GM12878 (cell line): ENCODE measurements around the gene SESTD1. TPM values are rescaled to one million over a fixed set of nuclear protein-coding genes. Genes with fewer than 3 reads are reported as not detected.

Experiments used
- ATAC-seq: fragments of 200-7000 bp; cut with Tn5 transposase; 3 replicates; pipeline ENCODE4 v1.9.1; 2020; ENCODE audit warnings: mild to moderate bottlenecking, moderate library complexity
- BruUV-seq: library from RNA; stranded (reverse); fragments of 400-500 nt; replicated peaks from 2 replicates; lab custom pipeline; 2021; lab: Mats Ljungman, UMichigan
- CTCF ChIA-PET: fragments of 300-600 bp; sonication (Branson Sonifier 250); formaldehyde crosslinking; extraction: SDS; loops from one replicate; lab custom pipeline; 2021; ENCODE audit warnings: inconsistent platforms; lab: Yijun Ruan, JAX
- POLR2A ChIA-PET: fragments of 350-600 bp; formaldehyde crosslinking; extraction: SDS; loops from one replicate; lab custom pipeline; 2021; ENCODE audit warnings: inconsistent platforms; lab: Charles Lee
- RAD21 ChIA-PET: fragments of 300-600 bp; sonication (Branson Sonifier 250); formaldehyde crosslinking; loops from one replicate; lab custom pipeline; 2023; ENCODE audit warnings: antibody characterized with exemption; ENCODE audit not compliant: unreplicated experiment; lab: Charles Lee
- SMC1A ChIA-PET: fragments of 300-600 bp; sonication (Branson Sonifier 250); formaldehyde crosslinking; loops from one replicate; lab custom pipeline; 2023; ENCODE audit not compliant: unreplicated experiment, uncharacterized antibody; lab: Charles Lee
- DNase-seq: peaks from one replicate; pipeline ENCODE4 v3.0.0-alpha.2; 2011; ENCODE audit warnings: low read depth, low spot score
- FAIRE-seq: peaks from 3 replicates; lab custom pipeline; 2011; peaks lifted over from hg19 to GRCh38; lab: Jason Lieb, UNC
- H2AFZ ChIP-seq: 2 replicates; pipeline ENCODE4 v1.6.0; 2011; ENCODE audit warnings: low read depth, low read length, control low read depth; ENCODE audit not compliant: control insufficient read depth
- H3K27ac ChIP-seq: 2 replicates; pipeline ENCODE4 v1.5.1; 2011; ENCODE audit warnings: control low read depth; ENCODE audit not compliant: control insufficient read depth, insufficient read depth
- H3K27me3 ChIP-seq, 2 experiments: replicated peaks in 1 of 2; 2 replicates each; pipeline versions ENCODE4 v1.6.0 to v1.6.1; 2011; ENCODE audit warnings: low read length in 1 of 2; ENCODE audit not compliant: control insufficient read depth in 2 of 2, insufficient read depth in 2 of 2
- H3K36me3 ChIP-seq, 2 experiments: 2 replicates each; pipeline ENCODE4 v1.5.1; 2011; ENCODE audit warnings: low read length in 1 of 2; ENCODE audit not compliant: control insufficient read depth in 2 of 2, insufficient read depth in 2 of 2
- H3K4me1 ChIP-seq: 2 replicates; pipeline ENCODE4 v1.6.1; 2011; ENCODE audit warnings: mild to moderate bottlenecking, low read length, moderate library complexity, mixed read lengths; ENCODE audit not compliant: control insufficient read depth, insufficient read depth
- H3K4me2 ChIP-seq: 2 replicates; pipeline ENCODE4 v1.6.0; 2011; ENCODE audit warnings: control low read depth; ENCODE audit not compliant: control insufficient read depth, insufficient read depth
- H3K4me3 ChIP-seq: fragments of 200-600 bp; sonication (generic); 2 replicates; pipeline ENCODE4 v1.5.1; 2016
- H3K79me2 ChIP-seq: 2 replicates; pipeline ENCODE4 v1.6.0; 2011; ENCODE audit warnings: low read length; ENCODE audit not compliant: control insufficient read depth, insufficient read depth
- H3K9ac ChIP-seq: 2 replicates; pipeline ENCODE4 v1.8.0; 2011; ENCODE audit warnings: low read length, control low read depth, mixed read lengths; ENCODE audit not compliant: control insufficient read depth, insufficient read depth
- H3K9me3 ChIP-seq: replicated peaks from 3 replicates; pipeline ENCODE4 v1.5.1; 2011; ENCODE audit warnings: mild to moderate bottlenecking, low read length; ENCODE audit not compliant: control insufficient read depth, insufficient read depth
- H4K20me1 ChIP-seq: 2 replicates; pipeline ENCODE4 v1.6.0; 2011; ENCODE audit not compliant: control insufficient read depth, insufficient read depth
- BHLHE40 ChIP-seq, 2 experiments: fragments of 450-650 bp in 1 of 2; IDR thresholded peaks; 2 replicates each; pipeline ENCODE4 v1.6.1; 2011 to 2017; ENCODE audit warnings: low read depth in 2 of 2, borderline replicate concordance in 1 of 2, improper control_type of control experiment in 1 of 2, low read length in 1 of 2, mild to moderate bottlenecking in 1 of 2
- CREM ChIP-seq: IDR thresholded peaks from 2 replicates; pipeline ENCODE4 v1.6.1; 2014; ENCODE audit warnings: antibody characterized with exemption, low read depth
- HDAC2 ChIP-seq: fragments of 200-600 bp; sonication (generic); IDR thresholded peaks from 2 replicates; pipeline ENCODE4 v1.6.1; 2017
- NR2C1 ChIP-seq: fragments of 450-650 bp; IDR thresholded peaks from 2 replicates; pipeline ENCODE4 v1.6.1; 2017; ENCODE audit warnings: antibody characterized with exemption, mild to moderate bottlenecking, moderate library complexity
- PAX5 ChIP-seq: IDR thresholded peaks from 2 replicates; pipeline ENCODE4 v1.6.1; 2011; ENCODE audit warnings: low read depth, low read length, borderline replicate concordance
- POLR2A ChIP-seq: IDR thresholded peaks from 2 replicates; pipeline ENCODE4 v1.6.1; 2011; ENCODE audit warnings: low read depth, mild to moderate bottlenecking, low read length
- RBBP5 ChIP-seq: fragments of 200-600 bp; sonication (generic); conservative IDR thresholded peaks from 2 replicates; pipeline ENCODE4 v1.6.1; 2016
- SMAD1 ChIP-seq: fragments of 450-650 bp; IDR thresholded peaks from 2 replicates; pipeline ENCODE4 v1.6.1; 2018; ENCODE audit warnings: mild to moderate bottlenecking, low read depth; ENCODE audit not compliant: partially characterized antibody
- SREBF1 ChIP-seq: IDR thresholded peaks from 2 replicates; pipeline ENCODE4 v1.6.1; 2012; ENCODE audit warnings: mild to moderate bottlenecking, low read length
- SREBF2 ChIP-seq: IDR thresholded peaks from 2 replicates; pipeline ENCODE4 v1.6.1; 2012; ENCODE audit warnings: mild to moderate bottlenecking, low read length
- STAT3 ChIP-seq: IDR thresholded peaks from 2 replicates; pipeline ENCODE4 v1.6.1; 2011; ENCODE audit warnings: low read depth, low read length, improper control_type of control experiment
- YY1 ChIP-seq: IDR thresholded peaks from 2 replicates; pipeline ENCODE4 v1.6.1; 2011; ENCODE audit warnings: low read depth, mild to moderate bottlenecking, low read length
- WGBS: methylation state at CpG from one replicate; pipeline ENCODE4 v1.1.6; 2016; ENCODE audit warnings: low lambda C conversion rate; ENCODE audit not compliant: insufficient replicate concordance, insufficient coverage; ENCODE audit errors: missing lambda C conversion rate; 5-methylcytosine and 5-hydroxymethylcytosine counted together
- in situ Hi-C: fragments of 300-500 bp; cut with MboI; formaldehyde crosslinking; loops from 9 replicates; pipeline ENCODE4 v1.14.3; 2018; ENCODE audit warnings: mixed read lengths
- intact Hi-C: fragments of 100-400 bp; cut with micrococcal nuclease; formaldehyde crosslinking; loops from one replicate; pipeline ENCODE4 v1.14.2; 2022; ENCODE audit not compliant: unreplicated experiment
- polyA plus RNA-seq, 11 experiments: library from polyadenylated mRNA; depleted of rRNA in 4 of 11; unstranded in 6 of 11; stranded (reverse) in 5 of 11; fragments of >200 nt; fragmentation: Nextera tagmentation in 4 of 11; fragmentation: Illumina TruSeq in 1 of 11; extraction: Ambion mirVana in 4 of 11; extraction: Trizol in 1 of 11; gene quantifications; 1 replicate in 1 of 11; 2 replicates in 10 of 11; pipeline versions ENCODE4 v1.2.1 to v1.2.3, GENCODE V29; 2011 to 2016; ENCODE audit warnings: inconsistent platforms in 2 of 11, missing spikeins in 2 of 11, low read depth in 1 of 11
- total RNA-seq, 4 experiments: library from RNA; depleted of rRNA in 3 of 4; stranded (reverse); fragments of >200 nt in 3 of 4; fragmentation: Illumina TruSeq in 1 of 4; extraction: Trizol in 1 of 4; gene quantifications; 2 replicates each; pipeline versions ENCODE4 v1.2.1 to v1.2.3, GENCODE V29; 2013 to 2021
- TF ChIP-seq, protein P1 (sequence below): fragments of 450-650 bp; IDR thresholded peaks from 2 replicates; pipeline ENCODE4 v1.6.1; 2014; ENCODE audit warnings: mild to moderate bottlenecking
- TF ChIP-seq, protein P2 (sequence below): fragments of 450-650 bp; IDR thresholded peaks from 2 replicates; pipeline ENCODE4 v1.6.1; 2018; ENCODE audit warnings: mild to moderate bottlenecking, low read depth, moderate library complexity; ENCODE audit not compliant: partially characterized antibody
- TF ChIP-seq, protein P3 (sequence below): fragments of 450-650 bp; IDR thresholded peaks from 2 replicates; pipeline ENCODE4 v1.6.1; 2017; ENCODE audit warnings: low read depth, mild to moderate bottlenecking, moderate library complexity
- TF ChIP-seq, protein P4 (sequence below): IDR thresholded peaks from 2 replicates; pipeline ENCODE4 v1.6.1; 2011; ENCODE audit warnings: low read depth, low read length, improper control_type of control experiment, borderline replicate concordance
- TF ChIP-seq, protein P5 (sequence below): fragments of 450-650 bp; IDR thresholded peaks from 2 replicates; pipeline ENCODE4 v1.6.1; 2016; ENCODE audit warnings: mild to moderate bottlenecking
- TF ChIP-seq, protein P6 (sequence below): IDR thresholded peaks from 2 replicates; pipeline ENCODE4 v1.6.1; 2012; ENCODE audit warnings: low read depth, low read length, improper control_type of control experiment

Gene SESTD1
- total and polyA plus RNA-seq, 10 of the 15 experiments (the other 5 are each of a cell fraction or from before 2014, with no cell fraction given), result 4.4 to 22.7 (median 9.5) TPM

DNA sequence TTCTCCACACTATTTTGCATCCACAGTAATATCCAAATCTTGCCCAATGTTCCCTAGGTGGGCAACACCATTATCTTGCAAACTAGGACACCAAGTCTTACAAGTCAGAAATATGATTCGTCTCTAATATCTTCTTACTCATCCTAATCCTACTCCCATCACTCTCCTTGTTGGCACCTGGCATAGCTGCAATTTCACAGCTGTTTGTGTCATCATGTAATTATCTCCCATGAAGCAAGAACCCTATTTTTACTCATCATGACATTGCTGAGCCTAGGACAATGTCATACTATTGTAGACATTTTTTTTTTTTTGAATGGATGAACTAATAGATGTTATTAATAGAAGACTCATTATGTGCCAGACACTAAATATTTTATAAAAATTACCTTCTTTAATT, 123.4 kb downstream of the SESTD1 start:
- Histone ChIP-seq H3K4me2 (no peak overlapping the region), H3K27ac (no peak overlapping the region), H4K20me1 (no peaks in the 10 kb centered on the region), H3K36me3 (no peaks in the 10 kb centered on the region), H3K79me2 (no peaks in the 10 kb centered on the region), H3K27me3 (no peaks in the 10 kb centered on the region), H3K4me3 (no peak overlapping the region), H3K9me3 (no peaks in the 10 kb centered on the region), H3K4me1 (no peaks in the 10 kb centered on the region), H2AFZ (no peak overlapping the region), H3K9ac (no peak overlapping the region)
- SMC1A ChIA-PET, result interaction anchor here (1.3 kb wide), 1 partner anchor 12 kb away, joined by 4 read pairs; no protein-coding TSS in a partner anchor
- FAIRE-seq (no peak), DNase-seq (no peak), ATAC-seq (no peak)
- CTCF ChIA-PET, result interaction anchor here (0.6 kb wide), 1 partner anchor 20 kb away, joined by 3 read pairs; no protein-coding TSS in a partner anchor
- intact Hi-C loops (no loop called here), in situ Hi-C loops (no loop called here)
- POLR2A ChIA-PET, result no interaction called here
- no TSS peak for BruUV-seq
- RAD21 ChIA-PET, result interaction anchor here (1.3 kb wide), 1 partner anchor 144 kb away, joined by 3 read pairs; no protein-coding TSS in a partner anchor
- WGBS, result 85% methylated on average over 1 of the region's 1 CpG
- TF ChIP-seq SREBF1 (no peak), CREM (no peak), SMAD1 (no peak), HDAC2 (no peak), RBBP5 (no peak), SREBF2 (no peak), BHLHE40 (IDR thresholded peaks at IDR 0.05; ENCODE audit: borderline replicate concordance in 1 of 2, low read depth in 2 of 2, low read length in 1 of 2) (no peak), PAX5 (no peak), YY1 (no peak), STAT3 (no peak), NR2C1 (no peak), POLR2A (no peak)
- TF ChIP-seq, protein P1, sequence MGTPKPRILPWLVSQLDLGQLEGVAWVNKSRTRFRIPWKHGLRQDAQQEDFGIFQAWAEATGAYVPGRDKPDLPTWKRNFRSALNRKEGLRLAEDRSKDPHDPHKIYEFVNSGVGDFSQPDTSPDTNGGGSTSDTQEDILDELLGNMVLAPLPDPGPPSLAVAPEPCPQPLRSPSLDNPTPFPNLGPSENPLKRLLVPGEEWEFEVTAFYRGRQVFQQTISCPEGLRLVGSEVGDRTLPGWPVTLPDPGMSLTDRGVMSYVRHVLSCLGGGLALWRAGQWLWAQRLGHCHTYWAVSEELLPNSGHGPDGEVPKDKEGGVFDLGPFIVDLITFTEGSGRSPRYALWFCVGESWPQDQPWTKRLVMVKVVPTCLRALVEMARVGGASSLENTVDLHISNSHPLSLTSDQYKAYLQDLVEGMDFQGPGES, result no peak
- TF ChIP-seq, protein P2, sequence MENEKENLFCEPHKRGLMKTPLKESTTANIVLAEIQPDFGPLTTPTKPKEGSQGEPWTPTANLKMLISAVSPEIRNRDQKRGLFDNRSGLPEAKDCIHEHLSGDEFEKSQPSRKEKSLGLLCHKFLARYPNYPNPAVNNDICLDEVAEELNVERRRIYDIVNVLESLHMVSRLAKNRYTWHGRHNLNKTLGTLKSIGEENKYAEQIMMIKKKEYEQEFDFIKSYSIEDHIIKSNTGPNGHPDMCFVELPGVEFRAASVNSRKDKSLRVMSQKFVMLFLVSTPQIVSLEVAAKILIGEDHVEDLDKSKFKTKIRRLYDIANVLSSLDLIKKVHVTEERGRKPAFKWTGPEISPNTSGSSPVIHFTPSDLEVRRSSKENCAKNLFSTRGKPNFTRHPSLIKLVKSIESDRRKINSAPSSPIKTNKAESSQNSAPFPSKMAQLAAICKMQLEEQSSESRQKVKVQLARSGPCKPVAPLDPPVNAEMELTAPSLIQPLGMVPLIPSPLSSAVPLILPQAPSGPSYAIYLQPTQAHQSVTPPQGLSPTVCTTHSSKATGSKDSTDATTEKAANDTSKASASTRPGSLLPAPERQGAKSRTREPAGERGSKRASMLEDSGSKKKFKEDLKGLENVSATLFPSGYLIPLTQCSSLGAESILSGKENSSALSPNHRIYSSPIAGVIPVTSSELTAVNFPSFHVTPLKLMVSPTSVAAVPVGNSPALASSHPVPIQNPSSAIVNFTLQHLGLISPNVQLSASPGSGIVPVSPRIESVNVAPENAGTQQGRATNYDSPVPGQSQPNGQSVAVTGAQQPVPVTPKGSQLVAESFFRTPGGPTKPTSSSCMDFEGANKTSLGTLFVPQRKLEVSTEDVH, result no peak
- TF ChIP-seq, protein P3, sequence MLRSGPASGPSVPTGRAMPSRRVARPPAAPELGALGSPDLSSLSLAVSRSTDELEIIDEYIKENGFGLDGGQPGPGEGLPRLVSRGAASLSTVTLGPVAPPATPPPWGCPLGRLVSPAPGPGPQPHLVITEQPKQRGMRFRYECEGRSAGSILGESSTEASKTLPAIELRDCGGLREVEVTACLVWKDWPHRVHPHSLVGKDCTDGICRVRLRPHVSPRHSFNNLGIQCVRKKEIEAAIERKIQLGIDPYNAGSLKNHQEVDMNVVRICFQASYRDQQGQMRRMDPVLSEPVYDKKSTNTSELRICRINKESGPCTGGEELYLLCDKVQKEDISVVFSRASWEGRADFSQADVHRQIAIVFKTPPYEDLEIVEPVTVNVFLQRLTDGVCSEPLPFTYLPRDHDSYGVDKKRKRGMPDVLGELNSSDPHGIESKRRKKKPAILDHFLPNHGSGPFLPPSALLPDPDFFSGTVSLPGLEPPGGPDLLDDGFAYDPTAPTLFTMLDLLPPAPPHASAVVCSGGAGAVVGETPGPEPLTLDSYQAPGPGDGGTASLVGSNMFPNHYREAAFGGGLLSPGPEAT, result no peak
- TF ChIP-seq, protein P4, sequence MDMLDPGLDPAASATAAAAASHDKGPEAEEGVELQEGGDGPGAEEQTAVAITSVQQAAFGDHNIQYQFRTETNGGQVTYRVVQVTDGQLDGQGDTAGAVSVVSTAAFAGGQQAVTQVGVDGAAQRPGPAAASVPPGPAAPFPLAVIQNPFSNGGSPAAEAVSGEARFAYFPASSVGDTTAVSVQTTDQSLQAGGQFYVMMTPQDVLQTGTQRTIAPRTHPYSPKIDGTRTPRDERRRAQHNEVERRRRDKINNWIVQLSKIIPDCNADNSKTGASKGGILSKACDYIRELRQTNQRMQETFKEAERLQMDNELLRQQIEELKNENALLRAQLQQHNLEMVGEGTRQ, result no peak
- TF ChIP-seq, protein P5, sequence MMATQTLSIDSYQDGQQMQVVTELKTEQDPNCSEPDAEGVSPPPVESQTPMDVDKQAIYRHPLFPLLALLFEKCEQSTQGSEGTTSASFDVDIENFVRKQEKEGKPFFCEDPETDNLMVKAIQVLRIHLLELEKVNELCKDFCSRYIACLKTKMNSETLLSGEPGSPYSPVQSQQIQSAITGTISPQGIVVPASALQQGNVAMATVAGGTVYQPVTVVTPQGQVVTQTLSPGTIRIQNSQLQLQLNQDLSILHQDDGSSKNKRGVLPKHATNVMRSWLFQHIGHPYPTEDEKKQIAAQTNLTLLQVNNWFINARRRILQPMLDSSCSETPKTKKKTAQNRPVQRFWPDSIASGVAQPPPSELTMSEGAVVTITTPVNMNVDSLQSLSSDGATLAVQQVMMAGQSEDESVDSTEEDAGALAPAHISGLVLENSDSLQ, result no peak
- TF ChIP-seq, protein P6, sequence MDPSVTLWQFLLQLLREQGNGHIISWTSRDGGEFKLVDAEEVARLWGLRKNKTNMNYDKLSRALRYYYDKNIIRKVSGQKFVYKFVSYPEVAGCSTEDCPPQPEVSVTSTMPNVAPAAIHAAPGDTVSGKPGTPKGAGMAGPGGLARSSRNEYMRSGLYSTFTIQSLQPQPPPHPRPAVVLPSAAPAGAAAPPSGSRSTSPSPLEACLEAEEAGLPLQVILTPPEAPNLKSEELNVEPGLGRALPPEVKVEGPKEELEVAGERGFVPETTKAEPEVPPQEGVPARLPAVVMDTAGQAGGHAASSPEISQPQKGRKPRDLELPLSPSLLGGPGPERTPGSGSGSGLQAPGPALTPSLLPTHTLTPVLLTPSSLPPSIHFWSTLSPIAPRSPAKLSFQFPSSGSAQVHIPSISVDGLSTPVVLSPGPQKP, result no peak
